HepG2 (cell line): Measurements from ENCODE around the gene COQ10B. TPM values are rescaled to one million over a fixed set of nuclear protein-coding genes. Genes with fewer than 3 reads are reported as not detected.

Source experiments
- CBFB ChIP-seq: sonication (generic); formaldehyde crosslinking; IDR thresholded peaks from 2 replicates; pipeline ENCODE4 v1.4.0; 2020; ENCODE audit warnings: missing genetic modification reagents
- DZIP1 ChIP-seq: sonication (generic); formaldehyde crosslinking; IDR thresholded peaks from 2 replicates; pipeline ENCODE4 v1.5.0; 2020; ENCODE audit warnings: mild to moderate bottlenecking, missing genetic modification reagents
- FIP1L1 ChIP-seq: fragments of 200-400 bp; formaldehyde crosslinking; IDR thresholded peaks from 2 replicates; pipeline ENCODE4 v1.6.1; 2018; ENCODE audit warnings: low read depth, mild to moderate bottlenecking, low read length, moderate library complexity, borderline replicate concordance; ENCODE audit not compliant: insufficient read depth
- GTF2F1 ChIP-seq: fragments of 150-350 bp; IDR thresholded peaks from 2 replicates; pipeline ENCODE4 v1.6.1; 2014; ENCODE audit warnings: low read length
- HMGXB3 ChIP-seq: sonication (generic); formaldehyde crosslinking; IDR thresholded peaks from 2 replicates; pipeline ENCODE4 v1.4.0; 2020; ENCODE audit warnings: missing genetic modification reagents, borderline replicate concordance
- HOXD1 ChIP-seq: sonication (generic); formaldehyde crosslinking; IDR thresholded peaks from 2 replicates; pipeline ENCODE4 v1.5.0; 2020; ENCODE audit warnings: missing genetic modification reagents
- KLF12 ChIP-seq: sonication (generic); formaldehyde crosslinking; IDR thresholded peaks from 2 replicates; pipeline ENCODE4 v1.4.0; 2020; ENCODE audit warnings: missing genetic modification reagents, borderline replicate concordance
- MAZ ChIP-seq, 2 experiments: sonication (generic) in 1 of 2; formaldehyde crosslinking in 1 of 2; IDR thresholded peaks; 2 replicates each; pipeline versions ENCODE4 v1.5.0 to v1.6.1; 2012 to 2020; ENCODE audit warnings: low read depth in 2 of 2, mild to moderate bottlenecking in 2 of 2, borderline replicate concordance in 1 of 2, improper control_type of control experiment in 1 of 2, low read length in 1 of 2, missing genetic modification reagents in 1 of 2, moderate library complexity in 1 of 2
- MXD4 ChIP-seq: IDR thresholded peaks from 2 replicates; pipeline ENCODE4 v1.6.1; 2016; ENCODE audit warnings: mild to moderate bottlenecking, missing biosample characterization, missing genetic modification reagents
- RARG ChIP-seq: sonication (generic); formaldehyde crosslinking; IDR thresholded peaks from 2 replicates; pipeline ENCODE4 v1.4.0; 2020; ENCODE audit warnings: low read depth, mild to moderate bottlenecking, missing genetic modification reagents
- TAF1 ChIP-seq: sonication (generic); formaldehyde crosslinking; IDR thresholded peaks from 2 replicates; pipeline ENCODE4 v1.4.0; 2020; ENCODE audit warnings: missing genetic modification reagents
- ZBTB20 ChIP-seq: sonication (generic); formaldehyde crosslinking; IDR thresholded peaks from 2 replicates; pipeline ENCODE4 v1.8.1; 2023; ENCODE audit warnings: missing genetic modification reagents, low read depth, mild to moderate bottlenecking, borderline replicate concordance
- ZMAT5 ChIP-seq: sonication (generic); formaldehyde crosslinking; IDR thresholded peaks from 2 replicates; pipeline ENCODE4 v1.5.0; 2020; ENCODE audit warnings: mild to moderate bottlenecking, low read depth, missing genetic modification reagents, borderline replicate concordance
- ZNF503 ChIP-seq: sonication (generic); formaldehyde crosslinking; IDR thresholded peaks from 2 replicates; pipeline ENCODE4 v1.4.0; 2020; ENCODE audit warnings: missing genetic modification reagents
- ZNF83 ChIP-seq: sonication (generic); formaldehyde crosslinking; IDR thresholded peaks from 2 replicates; pipeline ENCODE4 v1.4.0; 2020; ENCODE audit warnings: missing genetic modification reagents, mild to moderate bottlenecking, borderline replicate concordance
- ZXDC ChIP-seq: sonication (generic); formaldehyde crosslinking; IDR thresholded peaks from 2 replicates; pipeline ENCODE4 v1.5.0; 2020; ENCODE audit warnings: mild to moderate bottlenecking, missing genetic modification reagents
- polyA plus RNA-seq, 8 experiments: library from polyadenylated mRNA; depleted of rRNA in 3 of 8; stranded (reverse) in 7 of 8; unstranded in 1 of 8; fragments of >200 nt; fragmentation: Illumina TruSeq in 4 of 8; extraction: Trizol in 4 of 8; gene quantifications; 2 replicates each; pipeline versions ENCODE4 v1.2.1 to v1.2.3, GENCODE V29; 2011 to 2016; ENCODE audit warnings: low read depth in 4 of 8, missing spikeins in 1 of 8, mixed read lengths in 1 of 8; ENCODE audit not compliant: insufficient read depth in 1 of 8
- total RNA-seq, 5 experiments: library from RNA; depleted of rRNA; stranded (reverse); fragments of >200 nt; fragmentation: Illumina TruSeq; extraction: Trizol; gene quantifications; 2 replicates each; pipeline ENCODE4 v1.2.3, GENCODE V29; 2016; ENCODE audit warnings: low read depth in 1 of 5

COQ10B gene
- total and polyA plus RNA-seq, 2 of the 13 experiments (the other 11 are each of a cell fraction or from before 2014, with no cell fraction given) = 4.6 to 34.9 TPM

GRCh38 chr2:197453914-197454398, 604 bp downstream of the COQ10B start (continued):
- TF ChIP-seq MAZ (IDR thresholded peaks at IDR 0.05; ENCODE audit: borderline replicate concordance, low read depth, low read length) = no peak
- peak; percentile 59; the same call in 1 of the 2 replicates for TF ChIP-seq MAZ (CRISPR knock-in tag; IDR thresholded peaks at IDR 0.05; ENCODE audit: low read depth)
- TF ChIP-seq CBFB (CRISPR knock-in tag) = 0 out of 2 replicates have a peak, but pooled peaks have one; percentile 7
- TF ChIP-seq ZMAT5 = no peak
- peak; percentile 39; the same call in 1 of the 2 replicates for TF ChIP-seq HMGXB3 (CRISPR knock-in tag)
- no peak for TF ChIP-seq DZIP1
- TF ChIP-seq RARG (CRISPR knock-in tag) = no peak
- TF ChIP-seq TAF1 = peak; percentile 24
- TF ChIP-seq ZXDC (CRISPR knock-in tag) = 0 out of 2 replicates have a peak, but pooled peaks have one; percentile 1
- TF ChIP-seq ZNF83 (CRISPR knock-in tag) = no peak
- peak; percentile 61; the same call in 1 of the 2 replicates for TF ChIP-seq ZBTB20 (CRISPR knock-in tag)
- TF ChIP-seq MXD4 (CRISPR knock-in tag) = no peak
- TF ChIP-seq ZNF503 (CRISPR knock-in tag) = no peak
- no peak for TF ChIP-seq KLF12 (CRISPR knock-in tag)
- peak; percentile 10; the same call in 1 of the 2 replicates for TF ChIP-seq HOXD1 (CRISPR knock-in tag)
- no peak for TF ChIP-seq FIP1L1
- TF ChIP-seq GTF2F1 = peak; percentile 89
